NCI-H1436 treated with DMSO at 0.1 percent for 48 hours (cell line): ENCODE measurements around the gene KATNB1.
"Not testable (repeated sequence)": the region's sequence is repeated elsewhere in the genome, so short reads cannot be mapped to it uniquely, and the experiment has no call there.

ENCODE experiments used
- DNase-seq: peaks from one replicate; lab custom pipeline; 2025; lab: John Stamatoyannopoulos, UW

The KATNB1 gene

DNA sequence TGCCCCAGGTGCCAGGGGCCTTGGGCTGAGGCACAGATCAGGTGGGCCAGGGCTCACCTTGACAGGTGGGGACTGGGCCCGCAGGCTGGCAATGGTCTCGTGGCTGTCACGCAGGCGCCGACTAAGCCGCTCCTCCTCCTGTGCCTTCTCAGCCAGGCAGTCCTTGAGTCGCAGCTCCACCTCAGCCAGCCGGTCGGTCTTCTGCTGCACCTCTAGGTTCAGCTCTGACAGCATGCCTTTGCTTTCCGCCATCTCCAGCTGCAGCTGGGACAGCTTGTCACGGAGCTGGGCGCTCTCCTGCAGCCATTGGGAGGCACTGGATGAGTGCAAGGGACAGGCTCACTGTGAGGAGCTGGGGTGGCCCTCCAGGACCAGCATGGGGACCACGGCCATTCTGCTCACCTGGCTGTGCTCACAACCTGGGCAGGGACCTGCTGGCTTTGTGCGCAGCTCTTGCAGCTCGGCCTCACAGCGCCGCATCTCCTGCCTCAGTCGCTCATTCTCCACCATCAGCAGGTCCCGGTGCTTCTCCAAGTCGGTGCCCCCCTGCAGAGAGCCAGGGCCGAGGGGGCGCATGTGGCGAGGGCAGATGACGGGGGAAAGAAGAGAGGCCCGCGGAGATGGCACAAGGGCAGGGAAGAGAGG, 35.7 kb downstream of the KATNB1 start:
- no peak for DNase-seq

DNA sequence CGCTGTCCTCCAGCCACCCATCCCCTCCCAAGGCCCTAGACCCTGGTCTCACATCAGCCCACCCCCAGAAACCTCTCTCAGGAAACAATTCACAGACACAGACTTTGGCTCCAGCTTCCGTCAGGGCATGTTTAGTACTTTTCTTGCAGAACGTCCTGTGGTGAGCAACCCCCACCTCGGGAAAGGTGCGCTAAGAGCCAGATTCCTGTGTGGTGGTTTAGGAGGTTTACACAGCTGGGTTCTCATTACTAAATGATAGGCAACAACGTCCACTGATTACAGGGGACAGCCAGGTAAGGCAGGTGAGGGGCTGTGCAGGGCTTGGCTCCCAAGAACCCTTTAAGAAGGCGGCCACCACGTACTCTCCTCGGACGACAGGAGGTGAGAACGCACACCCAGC, 37.4 kb downstream of the KATNB1 start:
- DNase-seq = no peak

DNA sequence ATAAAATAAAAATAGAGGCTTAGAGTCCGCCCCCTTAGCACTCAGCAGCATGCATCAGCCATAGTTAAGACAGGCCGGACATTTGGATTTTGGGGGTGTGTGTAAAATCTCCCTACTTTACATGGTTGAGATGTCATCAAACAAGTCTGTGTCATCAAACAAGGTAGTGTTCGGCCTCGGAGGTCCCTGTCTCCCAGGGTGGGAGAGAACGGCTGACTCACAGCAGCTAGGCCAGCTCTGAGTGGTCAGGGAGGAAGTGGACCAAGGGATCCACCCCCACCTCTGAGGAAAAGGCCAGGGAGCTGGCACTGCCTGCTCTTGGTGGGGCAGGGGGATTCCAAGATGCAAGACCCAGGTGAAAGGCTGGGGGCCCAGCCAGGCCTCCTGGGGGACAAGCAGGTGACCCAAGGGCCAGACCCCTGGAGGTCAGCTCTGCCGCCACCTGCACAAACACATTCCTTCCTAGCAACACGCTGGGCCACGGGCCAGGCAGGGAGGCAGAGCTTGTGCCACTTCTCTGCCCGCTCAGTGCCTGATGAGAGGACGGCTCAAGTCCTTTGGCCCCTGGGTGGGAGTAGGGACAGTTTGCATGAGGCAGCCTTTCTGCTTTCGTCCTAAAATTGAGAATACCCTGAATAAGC, 38.2 kb downstream of the KATNB1 start:
- no peak for DNase-seq

GRCh38 chr16:57774705-57775285, 39.2 kb downstream of the KATNB1 start:
- DNase-seq = no peak

DNA sequence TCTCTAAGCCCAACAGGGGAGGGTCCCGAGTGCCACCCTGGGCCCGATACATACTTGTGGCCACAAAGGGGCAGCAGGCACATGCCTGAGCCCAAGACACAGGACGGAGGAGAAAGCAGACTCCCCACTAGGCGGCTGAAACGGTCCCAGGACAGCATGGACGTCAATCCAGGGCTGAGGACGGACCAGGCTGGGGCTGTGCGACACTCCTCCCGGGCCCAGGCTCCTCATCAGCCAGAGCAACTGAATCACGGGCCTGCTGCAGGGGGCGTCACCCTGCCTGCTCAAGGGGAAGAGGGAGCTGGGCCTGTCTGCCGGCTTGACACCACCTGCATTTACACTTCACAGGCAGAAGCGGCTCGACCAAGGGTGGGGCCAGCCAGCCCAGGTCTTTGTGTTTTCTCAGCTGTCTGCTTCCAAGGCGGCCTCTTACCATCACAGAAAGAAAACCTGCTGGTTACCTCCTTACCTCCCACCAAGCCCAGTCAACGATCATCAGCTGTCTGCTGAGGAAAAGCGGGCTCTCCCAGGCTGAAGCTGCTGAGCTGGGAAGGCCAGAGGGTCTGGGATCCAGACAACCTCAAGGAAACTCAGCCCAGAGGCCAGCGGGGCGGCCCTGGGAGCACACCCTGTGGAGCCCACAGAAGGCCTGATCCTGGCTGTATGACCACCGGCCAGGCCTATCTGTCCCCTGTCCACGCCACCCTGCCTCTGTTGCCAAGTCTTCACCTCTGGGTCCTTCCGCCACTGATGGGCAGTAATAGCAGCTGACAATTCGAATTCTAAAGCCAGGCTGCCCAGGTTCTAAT, 40.3 kb downstream of the KATNB1 start:
- DNase-seq = no peak

- no peak for DNase-seq
Measured at GRCh38 chr16:57778658-57779057, 43.1 kb downstream of the KATNB1 start.

- not testable (repeated sequence) for DNase-seq
Measured at GRCh38 chr16:57779836-57780235, 44.3 kb downstream of the KATNB1 start.

GRCh38 chr16:57781349-57781740, 45.8 kb downstream of the KATNB1 start:
- no peak for DNase-seq

DNA sequence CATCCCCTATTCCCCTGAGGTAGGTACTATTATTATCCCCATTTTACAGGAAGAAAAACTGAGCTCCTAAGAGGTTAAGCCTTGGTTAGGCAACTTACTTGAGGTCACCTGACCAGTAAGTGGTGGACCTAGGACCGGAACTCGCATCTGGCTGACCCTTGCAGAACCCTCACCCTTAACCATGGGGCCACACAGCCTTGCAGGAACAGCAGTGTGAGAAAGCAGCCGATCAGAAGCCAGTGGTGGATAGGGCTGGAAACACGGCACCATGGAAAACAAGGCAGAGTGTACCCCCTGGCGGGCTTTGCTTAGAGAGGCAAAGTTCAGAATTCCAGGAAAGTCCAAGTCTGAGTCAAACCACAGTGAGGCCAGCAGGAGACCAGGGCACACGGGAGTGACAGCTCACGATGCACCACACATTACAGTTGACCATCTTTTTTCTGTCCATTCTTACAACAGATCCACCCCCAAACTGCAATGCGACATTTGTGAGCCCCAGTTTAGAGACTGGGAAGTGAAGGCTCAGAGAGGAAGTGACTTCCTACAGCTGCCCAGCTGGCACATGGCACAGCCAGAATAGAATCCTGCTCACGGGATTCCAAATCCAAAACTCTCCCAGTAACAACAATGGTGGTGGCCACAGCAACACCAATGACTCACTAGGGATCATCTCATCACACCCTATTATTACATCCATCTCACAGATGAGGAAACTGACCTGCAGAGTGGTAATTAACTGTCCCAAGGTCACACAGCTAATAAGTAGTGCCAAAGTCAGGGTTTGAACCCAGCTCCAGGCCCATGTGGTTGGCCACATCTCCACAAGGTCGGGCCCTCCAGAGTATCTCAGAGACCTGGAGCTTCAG, 46.4 kb downstream of the KATNB1 start:
- no peak for DNase-seq

- DNase-seq = not testable (repeated sequence)
Measured at GRCh38 chr16:57782607-57783055, 47.1 kb downstream of the KATNB1 start.

GRCh38 chr16:57783116-57783515, 47.5 kb downstream of the KATNB1 start:
- no peak for DNase-seq

GRCh38 chr16:57783883-57784282, 48.3 kb downstream of the KATNB1 start:
- DNase-seq = no peak

- no peak for DNase-seq
Measured at GRCh38 chr16:57784334-57784733, 48.8 kb downstream of the KATNB1 start.

GRCh38 chr16:57785385-57785784, 49.8 kb downstream of the KATNB1 start:
- no peak for DNase-seq

GRCh38 chr16:57785924-57786323, 50.4 kb downstream of the KATNB1 start:
- DNase-seq = no peak

DNA sequence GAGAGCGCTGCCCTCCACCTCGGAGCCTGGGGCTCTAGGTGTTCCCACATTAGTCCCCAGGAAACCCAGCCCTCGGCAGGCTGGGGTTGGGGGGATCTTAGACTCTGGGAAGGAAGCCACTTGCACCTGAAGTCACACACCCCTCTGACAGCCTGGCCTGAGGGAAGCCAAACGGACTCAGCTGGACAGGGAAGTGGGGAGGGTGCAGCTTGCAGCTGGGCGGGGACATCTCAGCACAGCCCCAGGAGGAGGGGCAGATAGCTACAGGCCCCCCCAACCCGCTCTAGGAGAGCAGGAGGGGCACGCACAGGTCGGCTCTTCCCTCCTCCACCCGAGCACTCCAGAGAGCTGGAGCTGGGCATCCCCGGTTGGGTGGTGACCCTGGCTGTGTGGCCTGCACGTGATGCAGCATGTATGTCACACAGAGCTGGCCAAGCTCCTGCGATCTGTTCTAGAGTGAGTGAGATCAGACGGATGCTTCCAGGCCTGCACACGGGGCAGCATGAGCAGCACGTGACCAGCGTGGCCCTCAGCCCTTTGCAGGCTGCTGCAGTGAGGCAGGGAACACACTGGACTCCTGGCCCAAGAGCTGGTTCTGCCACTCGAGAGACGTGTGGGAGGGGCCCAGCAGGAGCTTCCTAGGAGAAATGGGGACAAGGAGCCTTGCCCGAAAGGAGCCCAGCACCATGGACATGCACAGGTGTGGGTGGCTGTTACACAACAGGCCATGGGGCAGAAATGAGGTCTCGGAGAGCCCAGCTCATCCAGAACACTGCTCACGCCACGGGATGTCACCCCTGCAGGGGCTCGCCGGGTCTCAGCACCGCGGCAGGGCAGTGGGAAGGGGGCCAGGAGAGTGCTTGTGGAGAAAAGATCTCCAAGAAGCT, 51.3 kb downstream of the KATNB1 start:
- DNase-seq = no peak

DNA sequence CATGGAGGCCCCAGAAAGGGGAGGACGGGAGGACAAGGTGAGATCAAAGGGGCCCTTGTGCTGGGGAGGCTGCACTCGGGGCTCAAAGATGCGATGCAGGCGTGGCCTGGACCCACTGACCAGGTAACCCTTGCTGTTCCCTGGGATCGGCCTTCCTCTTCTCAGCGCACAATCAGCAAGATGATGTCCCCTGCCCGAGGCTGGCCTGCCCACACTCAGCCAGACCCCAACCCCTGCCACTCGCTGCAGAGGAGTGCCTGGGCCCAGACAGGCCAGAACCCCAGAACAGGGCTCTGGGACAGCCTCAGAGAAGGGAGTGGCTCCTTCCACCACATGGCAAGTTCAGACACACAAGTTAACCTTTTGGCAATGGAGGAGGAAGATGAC, 51.9 kb downstream of the KATNB1 start:
- DNase-seq = no peak

GRCh38 chr16:57788252-57788841, 52.8 kb downstream of the KATNB1 start:
- no peak for DNase-seq

- DNase-seq = no peak
Measured at GRCh38 chr16:57788951-57789350, 53.4 kb downstream of the KATNB1 start.

DNA sequence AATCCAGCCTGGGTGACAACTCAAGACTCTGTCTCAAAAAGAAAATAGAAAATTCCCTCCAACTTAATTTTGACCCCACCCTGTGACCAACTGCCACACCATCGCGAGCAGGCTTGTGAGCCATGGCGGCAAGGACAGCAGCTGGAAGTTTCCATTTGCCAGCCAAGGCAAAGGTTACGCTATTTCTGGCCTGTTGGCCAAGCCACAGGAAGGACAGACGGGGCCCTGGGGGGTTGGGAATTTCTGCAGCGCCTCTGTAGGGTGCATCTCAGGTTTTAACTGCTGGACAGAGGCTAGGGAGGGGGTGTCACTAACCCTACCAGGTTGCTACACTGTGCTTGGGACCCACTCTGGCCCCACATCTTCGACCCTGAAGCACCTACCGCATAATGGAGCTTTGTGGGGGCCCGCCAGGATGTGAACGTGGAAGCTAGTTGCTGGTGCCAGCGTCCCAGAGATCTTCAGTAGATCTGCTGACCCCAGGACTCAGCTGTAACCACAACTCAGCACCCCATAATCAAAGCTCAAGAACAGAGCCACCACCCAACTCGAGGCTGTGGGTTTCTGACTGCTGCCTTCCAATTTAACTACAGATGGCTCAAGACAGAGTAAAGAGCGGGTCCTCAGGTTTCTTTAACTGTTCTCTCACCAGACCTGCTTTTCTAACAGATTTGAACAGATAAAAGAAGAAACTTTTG, 55.8 kb downstream of the KATNB1 start:
- DNase-seq = no peak
